PC-3 (cell line): ENCODE measurements around the gene LSR.

Experiments
- EZH2phosphoT487 ChIP-seq: fragments of 300-600 bp; sonication (generic); IDR thresholded peaks from 2 replicates; pipeline ENCODE4 v1.6.1; 2018; ENCODE audit warnings: mild to moderate bottlenecking, antibody characterized with exemption, low read length, borderline replicate concordance
- TF ChIP-seq, protein P1 (sequence below): fragments of 300-600 bp; sonication (generic); conservative IDR thresholded peaks from 2 replicates; pipeline ENCODE4 v1.5.1; 2017; ENCODE audit warnings: antibody characterized with exemption, low read depth, mild to moderate bottlenecking, low read length

DNA sequence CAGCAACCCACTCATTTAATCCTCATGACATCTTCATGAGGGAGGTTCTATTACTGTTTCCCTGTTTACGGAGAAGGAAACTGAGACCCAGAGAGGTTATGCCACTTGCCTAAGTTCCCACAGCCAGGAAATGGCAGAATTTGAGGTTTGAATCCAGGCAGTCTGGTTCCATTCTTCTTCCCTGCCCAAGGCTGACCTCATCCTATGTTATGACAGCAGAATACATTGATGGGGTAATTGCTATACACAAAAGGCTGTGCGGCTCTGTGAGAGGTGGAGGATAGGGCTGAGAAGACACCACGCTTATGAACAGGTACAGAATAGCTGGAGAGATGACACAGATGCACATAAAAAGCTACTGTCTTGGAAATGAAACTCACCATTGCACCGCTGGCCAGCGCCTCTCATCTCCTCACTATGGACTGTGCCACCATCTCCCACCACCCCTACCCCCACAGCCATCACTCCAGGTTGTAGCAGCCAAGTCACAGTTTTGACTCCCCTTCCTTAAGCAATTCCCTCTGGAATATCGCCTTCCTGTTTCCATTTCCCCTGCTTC, 54.6 kb downstream of the LSR start:
- TF ChIP-seq, protein P1, sequence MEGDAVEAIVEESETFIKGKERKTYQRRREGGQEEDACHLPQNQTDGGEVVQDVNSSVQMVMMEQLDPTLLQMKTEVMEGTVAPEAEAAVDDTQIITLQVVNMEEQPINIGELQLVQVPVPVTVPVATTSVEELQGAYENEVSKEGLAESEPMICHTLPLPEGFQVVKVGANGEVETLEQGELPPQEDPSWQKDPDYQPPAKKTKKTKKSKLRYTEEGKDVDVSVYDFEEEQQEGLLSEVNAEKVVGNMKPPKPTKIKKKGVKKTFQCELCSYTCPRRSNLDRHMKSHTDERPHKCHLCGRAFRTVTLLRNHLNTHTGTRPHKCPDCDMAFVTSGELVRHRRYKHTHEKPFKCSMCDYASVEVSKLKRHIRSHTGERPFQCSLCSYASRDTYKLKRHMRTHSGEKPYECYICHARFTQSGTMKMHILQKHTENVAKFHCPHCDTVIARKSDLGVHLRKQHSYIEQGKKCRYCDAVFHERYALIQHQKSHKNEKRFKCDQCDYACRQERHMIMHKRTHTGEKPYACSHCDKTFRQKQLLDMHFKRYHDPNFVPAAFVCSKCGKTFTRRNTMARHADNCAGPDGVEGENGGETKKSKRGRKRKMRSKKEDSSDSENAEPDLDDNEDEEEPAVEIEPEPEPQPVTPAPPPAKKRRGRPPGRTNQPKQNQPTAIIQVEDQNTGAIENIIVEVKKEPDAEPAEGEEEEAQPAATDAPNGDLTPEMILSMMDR, result no peak
- TF ChIP-seq EZH2phosphoT487, result no peak
